Stimulated activated CD8-positive, alpha-beta memory T cell treated with anti-CD3 and anti-CD28 coated beads, Interleukin-2, amount 100 ng/mL, for 48 hours (primary cell): ENCODE data around the gene C22orf42.
"Not testable (repeated sequence)": the region's sequence is repeated elsewhere in the genome, so short reads cannot be mapped to it uniquely, and the experiment has no call there.

ENCODE experiments used
- DNase-seq, 2 donors: peaks; one replicate each; pipeline ENCODE4 v3.0.0-alpha.2; 2020; ENCODE audit warnings: low read depth in 2 of 2

Gene C22orf42

DNA sequence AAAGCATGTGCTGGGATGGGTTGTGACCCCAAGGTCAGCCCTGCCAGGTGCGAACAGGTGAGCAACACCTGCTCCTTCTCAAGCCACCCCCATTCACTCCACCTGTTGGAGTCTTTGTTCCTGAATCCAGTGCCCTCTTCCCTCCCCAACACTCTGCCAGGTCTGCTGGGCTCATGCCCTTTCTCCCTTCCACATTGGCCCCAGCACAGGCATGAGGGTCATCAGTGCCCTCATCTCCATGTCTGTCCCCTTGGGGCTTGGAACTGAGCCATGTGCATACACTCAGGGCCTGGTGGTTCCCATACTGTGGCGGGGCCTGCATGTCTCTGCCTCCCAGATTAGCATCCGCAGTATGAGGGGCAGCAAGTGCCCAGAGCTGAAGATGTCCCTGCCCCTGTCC lies 26.7 kb upstream of the C22orf42 start:
- DNase-seq, result no peak

DNA sequence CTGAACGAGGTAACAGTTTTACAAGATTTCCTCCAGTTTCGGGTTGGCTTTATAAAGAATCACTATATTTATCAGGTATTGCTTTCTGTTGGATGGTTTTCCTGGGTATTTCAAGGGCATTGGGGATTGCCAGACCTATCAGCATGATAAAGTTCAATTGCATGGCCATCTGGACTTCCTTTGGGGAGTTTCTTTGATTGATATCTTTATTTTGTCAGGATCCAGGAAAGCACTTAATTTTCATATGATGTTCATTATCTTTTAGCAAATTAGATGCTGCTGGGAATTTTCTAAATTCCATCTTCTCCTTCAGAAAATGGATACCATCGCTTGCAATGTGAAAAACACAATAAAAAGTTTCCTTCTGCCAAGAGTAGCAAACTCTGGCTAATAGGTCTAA lies 24.5 kb upstream of the C22orf42 start:
- DNase-seq, result no peak

DNA sequence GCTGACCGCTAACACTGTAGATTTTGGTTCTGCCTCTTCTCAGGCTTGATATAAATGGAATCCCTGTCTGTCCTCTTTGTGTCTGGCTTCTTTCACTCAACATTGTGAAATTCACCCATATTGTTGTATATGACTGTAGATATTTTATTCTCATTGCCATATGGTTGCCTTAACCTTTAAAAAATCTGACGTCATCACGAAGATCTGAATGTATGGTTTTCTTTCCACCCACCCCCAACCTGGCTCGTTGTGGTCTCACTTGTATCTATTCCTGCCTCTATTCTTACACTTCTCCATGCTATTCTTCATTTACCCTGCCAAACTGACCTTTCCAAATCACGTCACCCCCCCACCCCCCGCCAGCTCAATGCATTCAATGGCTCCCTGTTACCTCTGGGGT lies 21.9 kb upstream of the C22orf42 start:
- no peak for DNase-seq

DNA sequence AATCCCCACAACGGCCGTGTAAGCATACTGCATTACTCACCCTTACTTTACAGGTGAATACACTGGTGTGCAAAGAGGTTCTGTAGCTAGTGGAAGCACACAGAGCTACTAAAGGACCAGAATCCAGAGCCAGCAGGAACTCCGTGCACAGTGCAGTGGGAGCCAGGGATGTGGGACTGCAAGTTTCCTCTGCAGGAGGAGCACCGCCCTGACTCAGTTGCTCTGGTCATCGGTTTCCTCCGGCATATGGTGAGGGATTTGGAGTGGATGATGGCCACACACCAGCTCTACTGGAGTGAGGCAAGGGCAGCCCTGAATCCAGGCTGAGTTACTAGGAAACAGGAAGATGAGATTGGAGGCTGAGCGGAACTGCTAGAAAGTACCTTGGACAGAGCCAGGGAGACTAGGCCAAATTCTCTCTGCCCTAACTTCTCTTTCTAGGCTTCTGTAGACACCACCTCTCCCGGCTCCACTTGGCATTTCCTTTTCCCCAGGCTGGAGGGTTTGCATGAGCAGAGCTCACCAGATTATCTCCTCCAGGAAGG lies 18.2 kb upstream of the C22orf42 start:
- DNase-seq, result no peak

DNA sequence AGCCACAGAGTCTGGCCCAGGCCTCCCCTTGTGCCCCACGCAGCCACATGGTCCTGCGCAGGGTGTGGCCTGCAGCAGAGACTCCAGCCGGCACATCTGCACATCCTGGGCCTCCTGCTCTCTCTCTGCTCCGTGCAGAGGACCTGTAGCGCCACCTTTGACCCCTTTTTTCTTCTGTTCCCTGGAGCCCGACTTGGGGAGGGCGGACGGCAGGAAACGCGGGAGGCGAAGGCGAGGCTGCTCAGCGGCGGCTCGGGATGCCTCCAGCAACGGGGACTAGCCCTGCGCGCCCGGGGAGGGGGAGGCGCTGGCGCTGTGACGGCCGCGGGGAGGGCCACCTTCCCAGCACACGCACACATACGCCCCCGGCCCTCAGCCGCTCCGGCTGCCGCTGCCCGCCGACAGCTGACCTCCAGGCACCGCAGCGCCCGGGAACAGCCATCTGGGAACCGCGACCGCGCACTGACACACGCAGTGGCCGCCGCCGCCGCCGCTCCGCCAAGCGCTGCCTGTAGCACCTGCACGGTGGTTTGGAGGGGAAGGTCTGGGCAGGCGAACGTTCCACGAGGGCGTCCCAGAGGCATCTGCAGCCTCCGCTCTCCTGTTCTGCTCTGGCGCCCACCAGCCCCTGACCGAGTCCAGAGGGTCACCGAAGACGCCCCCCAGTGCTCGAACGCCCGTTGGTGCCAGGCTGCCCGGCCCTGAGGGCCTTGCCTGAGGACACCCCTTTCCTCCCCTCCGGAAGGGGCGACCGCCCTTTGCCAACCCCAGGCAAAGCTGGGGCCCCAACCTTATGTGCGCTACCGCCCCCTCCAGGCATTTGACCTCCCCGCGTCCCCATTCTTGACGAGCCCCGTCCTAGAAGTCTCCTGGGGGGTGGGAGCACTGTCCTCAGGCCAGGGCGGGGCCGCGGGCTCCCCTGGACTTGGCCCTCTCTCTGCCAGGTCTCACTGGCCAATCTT lies 16.9 kb upstream of the C22orf42 start:
- no peak for DNase-seq

DNA sequence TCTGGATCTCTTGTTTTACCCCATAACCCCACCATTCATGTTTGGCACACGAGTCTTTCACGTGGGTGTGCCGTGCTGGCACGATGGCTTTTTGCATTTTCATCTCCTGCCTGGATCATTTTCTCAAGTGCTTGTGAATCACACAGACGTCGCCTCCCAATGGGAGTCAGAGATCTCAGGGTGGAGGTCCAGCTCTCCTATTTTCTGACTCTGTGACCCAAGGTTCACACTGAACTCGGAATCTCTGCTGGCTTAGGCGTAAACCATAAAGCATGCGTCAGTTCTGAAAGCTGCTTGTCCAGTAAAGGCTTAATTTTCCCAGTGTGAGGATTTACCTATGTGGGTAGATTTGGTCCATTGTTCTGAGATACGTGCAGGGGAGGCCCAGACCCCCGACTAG lies 16.0 kb upstream of the C22orf42 start:
- DNase-seq, result no peak

DNA sequence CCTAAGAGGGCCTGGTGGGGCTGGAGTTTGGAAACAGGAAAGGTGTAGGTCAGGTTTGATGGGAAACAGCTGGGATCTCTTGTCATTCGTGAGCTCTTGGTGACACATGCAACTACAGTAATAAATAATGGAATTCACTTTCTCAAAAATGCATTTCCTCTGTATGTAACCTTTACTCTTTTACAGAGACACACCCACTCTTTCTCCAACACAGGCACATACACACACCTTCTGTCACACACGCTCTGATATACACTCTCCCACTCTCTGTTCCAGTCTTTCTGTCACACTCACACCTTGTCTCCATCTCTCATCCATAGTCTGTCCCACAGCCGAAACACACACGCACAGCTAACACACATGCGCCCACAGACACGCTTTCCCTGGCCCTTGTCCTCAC lies 6.6 kb upstream of the C22orf42 start:
- DNase-seq, result no peak

DNA sequence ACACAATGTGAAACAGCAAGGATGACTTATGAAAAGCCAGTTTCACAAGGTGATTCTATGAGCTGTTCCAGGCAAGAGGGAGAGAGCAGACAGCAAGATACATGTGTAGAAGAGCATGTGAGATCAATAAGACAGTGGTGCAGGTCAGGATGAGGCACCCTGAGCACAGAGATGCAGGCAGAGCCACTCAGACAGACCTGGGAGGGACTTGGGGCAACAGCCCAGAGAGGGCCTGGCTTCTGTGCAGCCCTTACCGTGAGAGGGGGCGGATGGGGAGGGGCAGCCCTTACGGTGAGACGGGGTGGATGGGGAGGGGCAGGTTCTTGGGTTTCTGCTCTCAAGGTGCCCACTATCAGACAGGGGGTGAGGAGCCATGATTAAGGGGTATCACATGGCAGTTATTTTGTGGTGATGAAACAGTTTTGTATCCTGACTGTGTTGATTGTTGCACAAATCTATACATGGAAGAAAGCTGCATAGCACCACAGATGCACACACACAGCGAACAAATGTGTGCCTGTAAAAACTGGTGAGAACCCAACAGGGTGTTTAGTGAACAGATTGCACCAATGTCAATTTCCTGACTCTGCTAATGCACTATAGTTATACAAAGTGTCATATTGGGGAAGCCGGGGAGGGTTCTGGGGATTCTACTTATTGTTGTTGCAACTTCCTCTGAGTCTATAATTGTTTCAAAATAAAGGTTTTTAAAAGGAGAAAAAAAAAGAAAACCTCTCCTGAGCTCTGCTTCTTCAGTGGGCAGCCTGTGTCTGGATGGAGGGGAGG lies 5.2 kb upstream of the C22orf42 start:
- DNase-seq, result no peak

DNA sequence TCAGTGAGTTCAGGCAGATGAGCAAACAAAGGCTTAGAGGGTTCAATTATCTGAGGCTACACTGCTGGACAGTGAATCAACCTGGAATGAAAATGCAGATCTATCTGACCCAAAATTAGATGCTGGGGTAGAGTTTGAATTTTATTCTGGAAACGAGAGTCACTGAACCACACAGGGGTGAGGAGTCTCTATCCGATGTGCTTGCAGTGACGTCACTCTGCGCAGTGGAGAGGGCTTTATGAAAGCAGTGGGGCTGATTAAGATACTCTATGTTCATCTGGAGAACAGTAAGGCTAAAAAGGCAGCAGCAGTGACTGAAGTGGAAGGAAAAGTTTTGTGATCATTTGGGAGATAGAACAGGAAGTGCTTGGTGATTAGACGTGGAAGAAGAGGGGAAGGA lies 1.3 kb upstream of the C22orf42 start:
- DNase-seq, result not testable (repeated sequence)

DNA sequence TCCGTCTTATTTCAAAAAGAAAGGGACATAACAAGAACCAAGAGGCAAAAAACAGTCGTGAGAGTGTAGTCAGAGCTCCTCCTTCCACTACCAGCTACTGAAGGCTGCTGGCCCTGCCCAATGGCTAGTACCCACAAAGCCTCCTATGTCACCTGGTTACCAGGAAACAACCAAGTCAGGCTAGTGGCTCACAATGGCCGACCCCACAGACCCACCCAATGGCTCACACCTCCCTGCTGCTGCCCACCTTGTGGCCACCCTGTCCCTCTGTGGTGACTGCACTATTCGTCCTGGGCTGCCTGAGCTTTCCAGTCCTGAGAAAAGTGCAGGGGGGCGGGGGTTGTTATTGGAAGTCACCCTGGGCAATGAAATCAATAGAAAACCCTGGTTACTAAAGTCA lies 1.5 kb downstream of the C22orf42 start:
- not testable (repeated sequence) for DNase-seq

DNA sequence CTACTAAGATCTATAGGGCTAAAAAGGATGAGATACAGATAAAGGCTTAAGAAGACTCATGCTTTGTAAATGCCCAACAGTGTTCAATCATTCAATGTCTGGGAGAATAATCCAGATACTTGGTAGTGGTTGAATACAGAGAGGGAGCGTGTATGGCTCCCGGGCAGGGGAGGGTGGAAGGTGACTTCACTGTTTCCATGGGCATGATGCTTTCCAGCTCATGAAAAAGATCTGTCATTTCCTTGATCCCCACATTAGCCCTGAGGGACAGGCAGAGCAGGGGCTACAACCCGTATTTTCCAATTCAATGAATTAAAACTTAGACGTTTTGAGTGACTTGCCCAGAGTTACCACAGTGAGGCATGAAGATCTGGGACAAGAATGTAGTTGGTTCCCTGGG lies 4.4 kb downstream of the C22orf42 start:
- not testable (repeated sequence) for DNase-seq

DNA sequence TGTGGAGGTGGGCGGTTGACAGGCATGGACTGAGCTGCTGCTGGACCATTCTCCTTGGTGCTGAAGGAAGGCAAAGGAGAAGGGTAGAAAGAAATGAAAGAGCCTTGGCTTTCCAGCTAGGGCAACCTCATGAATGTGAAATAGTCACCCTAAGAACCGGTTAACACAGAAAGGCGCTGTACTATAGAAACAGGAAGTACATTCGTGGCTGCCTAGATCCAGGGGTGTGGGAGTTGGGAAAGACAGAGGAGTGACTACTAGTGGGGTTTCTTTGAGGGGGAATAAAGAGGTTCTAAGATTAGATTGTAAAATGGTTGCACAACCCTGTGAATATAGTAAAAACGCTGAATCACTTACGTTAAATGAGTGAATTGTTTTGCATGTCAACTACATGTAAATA lies 7.5 kb downstream of the C22orf42 start:
- DNase-seq, result not testable (repeated sequence)

DNA sequence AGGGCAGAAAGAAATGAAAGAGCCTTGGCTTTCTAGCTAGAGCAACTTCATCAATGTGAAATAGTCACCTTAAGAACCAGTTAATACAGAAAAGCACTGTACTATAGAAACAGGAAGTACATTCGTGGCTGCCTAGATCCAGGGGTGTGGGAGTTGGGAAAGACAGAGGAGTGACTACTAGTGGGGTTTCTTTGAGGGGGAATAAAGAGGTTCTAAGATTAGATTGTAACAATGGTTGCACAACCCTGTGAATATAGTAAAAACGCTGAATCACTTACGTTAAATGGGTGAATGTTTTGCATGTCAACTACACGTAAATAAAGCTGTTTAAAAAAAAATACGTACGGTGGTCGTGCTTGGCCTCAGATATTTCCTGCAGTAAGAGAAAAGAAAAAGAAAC lies 8.5 kb downstream of the C22orf42 start:
- not testable (repeated sequence) for DNase-seq

DNA sequence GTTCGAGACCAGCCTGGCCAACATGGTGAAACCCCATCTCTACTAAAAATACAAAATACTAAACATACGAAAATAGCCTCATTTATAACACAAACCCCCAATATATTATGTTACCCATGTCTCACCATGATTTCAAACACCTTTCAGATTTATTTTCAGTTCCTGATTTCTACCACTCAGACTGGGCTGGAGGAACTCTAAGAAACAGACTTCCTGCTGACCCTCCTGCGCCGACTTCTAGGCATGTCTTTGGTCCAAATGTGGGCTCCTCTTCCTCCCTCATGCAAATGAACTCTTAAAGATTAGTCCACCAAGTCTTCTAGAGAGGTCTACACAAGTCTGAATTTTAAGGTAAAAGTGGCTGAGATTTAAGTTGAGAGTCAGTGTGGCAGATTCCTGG lies 10.7 kb downstream of the C22orf42 start:
- DNase-seq, result not testable (repeated sequence)

DNA sequence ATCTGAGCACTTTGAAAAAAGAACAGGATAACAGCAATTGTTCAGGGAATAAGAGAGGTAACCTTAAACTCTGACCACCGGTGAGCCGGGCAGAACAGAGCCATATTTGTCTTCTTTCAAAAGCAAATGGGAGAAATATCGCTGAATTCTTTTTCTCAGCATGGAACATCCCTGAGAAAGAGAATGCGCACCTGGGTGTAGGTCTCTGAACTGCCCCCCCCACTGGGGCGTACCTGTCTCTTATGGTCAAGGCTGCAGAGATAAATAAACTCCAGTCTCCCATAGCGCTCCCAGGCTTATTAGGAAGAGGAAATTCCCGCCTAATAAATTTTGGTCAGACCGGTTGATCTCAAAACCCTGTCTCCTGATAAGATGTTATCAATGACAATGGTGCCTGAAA lies 12.0 kb downstream of the C22orf42 start:
- DNase-seq, result not testable (repeated sequence)

DNA sequence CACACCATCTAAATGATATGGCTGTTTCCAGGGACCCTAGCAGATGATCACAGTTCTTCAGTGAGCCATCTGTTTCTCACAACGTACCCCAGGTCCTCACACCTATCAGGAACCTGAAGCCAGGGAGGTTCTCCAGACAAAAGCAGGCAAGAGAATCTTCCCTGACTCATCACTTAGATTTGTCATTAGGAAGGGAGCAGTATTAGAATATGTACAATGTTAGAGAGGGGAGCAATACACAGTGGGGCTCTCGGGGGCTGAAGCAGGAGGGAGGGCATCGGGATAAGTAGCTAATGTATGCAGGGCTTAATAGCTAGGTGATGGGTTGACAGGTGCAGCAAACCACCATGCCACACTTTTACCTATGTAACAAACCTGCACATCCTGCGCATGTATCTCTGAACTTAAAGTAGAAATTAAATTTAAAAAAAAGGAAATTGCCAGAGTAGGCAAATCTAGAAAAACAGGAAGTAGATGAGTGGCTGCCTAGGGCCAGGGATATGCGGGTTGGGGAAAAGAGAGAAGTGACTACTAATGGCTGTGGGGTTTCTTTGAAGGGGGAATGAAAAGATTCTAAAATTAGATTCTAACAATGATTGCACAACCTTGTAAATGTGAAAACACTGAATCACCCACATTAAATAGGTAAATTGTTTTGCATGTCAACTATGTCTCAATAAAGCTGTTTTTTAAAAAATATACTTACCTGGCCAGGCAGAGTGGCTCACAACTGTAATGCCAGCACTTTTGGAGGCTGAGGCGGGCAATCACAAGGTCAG lies 14.4 kb downstream of the C22orf42 start:
- DNase-seq, result no peak

DNA sequence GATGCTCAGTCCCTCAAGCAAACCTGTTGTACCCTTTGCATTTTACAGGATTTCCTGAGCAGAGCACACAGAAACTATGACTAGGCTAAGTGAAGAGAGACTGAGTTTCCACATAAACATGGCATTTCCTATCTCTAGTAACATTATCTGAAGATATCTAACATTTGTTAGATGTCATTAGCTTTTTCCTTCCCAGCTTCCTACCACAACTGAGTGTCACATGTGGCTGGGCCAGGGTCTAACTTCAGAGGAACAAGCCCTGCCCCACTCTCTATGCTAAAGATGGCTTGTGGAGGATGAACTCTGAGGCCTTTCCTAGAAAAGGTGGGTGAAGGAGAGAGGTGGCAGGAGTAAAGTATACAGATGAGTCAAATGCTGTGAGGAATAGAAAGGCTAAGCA lies 16.5 kb downstream of the C22orf42 start:
- peak in 1 of 2 donors; percentile 13 for DNase-seq

DNA sequence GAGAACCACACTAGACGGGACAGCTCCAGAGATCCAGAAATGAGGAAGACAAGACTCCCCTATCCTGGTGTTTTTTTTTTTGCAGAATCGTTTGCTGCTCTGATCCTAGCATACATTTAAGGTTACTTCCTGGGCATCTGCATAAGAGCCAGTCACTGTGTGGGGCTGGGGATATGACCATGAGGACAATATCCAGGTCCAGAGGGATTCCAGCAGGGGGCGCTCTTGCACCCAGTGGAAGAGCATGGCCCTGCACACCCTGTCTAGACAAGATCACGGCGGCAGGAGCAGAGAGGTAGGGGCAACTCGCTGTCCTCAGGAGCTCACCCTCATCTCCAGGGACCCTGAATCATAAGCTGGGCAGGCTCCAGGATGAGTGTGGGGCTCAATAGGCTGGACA lies 18.4 kb downstream of the C22orf42 start:
- not testable (repeated sequence) for DNase-seq

DNA sequence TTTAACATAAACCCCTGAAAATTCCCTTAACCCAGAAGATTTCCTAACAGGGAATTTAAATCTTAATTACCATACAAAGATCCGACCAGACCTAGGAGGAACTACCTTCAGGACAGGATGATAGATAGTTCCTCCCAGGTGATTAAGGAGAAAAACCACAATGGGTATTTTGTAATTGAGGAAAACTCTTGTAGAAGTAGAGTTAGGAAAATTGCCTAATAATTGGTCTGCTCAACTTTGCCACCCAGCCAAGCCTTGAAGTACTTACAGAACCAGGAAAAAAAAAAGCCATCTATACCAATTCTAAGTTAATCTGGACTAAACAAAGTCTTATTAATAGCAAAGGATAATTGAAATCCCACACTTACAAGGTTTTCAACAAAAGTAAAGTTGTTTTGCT lies 20.5 kb downstream of the C22orf42 start:
- not testable (repeated sequence) for DNase-seq

DNA sequence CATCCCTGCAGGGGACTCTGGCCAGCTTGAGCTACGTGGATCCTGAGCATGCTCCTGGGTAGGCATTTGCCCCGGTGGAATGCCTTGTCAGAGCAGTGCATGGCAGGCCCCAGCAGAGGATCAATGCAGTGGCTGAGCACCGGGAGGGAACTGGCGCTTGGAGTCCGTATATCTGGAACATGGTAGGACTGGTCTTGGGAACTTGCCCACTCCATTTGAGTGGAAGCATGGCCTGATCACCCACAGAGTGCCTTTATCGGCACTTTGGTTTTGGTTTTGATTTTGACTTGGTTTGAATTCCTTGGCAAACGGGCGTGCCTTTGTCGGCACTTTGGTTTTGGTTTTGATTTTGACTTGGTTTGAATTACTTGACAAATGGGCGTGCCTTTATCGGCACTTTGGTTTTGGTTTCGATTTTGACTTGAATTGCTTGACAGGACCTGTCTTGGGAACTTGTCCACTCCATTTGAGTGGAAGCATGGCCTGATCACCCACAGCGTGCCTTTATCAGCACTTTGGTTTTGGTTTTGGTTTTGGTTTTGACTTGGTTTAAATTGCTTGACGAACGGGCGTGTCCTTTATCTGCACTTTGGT lies 21.3 kb downstream of the C22orf42 start:
- peak in 1 of 2 donors; percentile 18 for DNase-seq

DNA sequence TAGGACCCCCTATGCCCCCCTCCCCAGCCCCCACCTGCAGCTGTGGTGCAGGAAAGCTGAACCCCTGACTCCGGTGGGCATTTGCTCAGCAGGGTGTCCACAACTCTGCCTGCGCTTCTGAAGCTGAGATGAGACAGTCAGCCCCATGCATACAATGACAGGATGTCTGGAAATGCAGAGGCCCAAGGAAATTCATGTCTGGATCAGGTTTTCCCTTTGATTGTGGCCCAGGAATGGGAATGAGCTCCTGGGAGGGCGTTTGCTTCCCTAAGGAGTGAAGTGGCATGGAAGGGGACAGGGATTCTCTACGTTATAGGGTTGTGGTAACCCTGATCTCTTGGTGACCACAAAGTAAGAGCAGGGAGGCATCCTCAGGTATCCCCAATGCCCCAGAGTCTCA lies 22.2 kb downstream of the C22orf42 start:
- not testable (repeated sequence) for DNase-seq
